ENCODE results near the gene CPAMD8.
"Not testable (repeated sequence)": the region's sequence is repeated elsewhere in the genome, so short reads cannot be mapped to it uniquely, and the experiment has no call there.

The CPAMD8 gene

GRCh38 chr19:16891696-16892382, 134.8 kb downstream of the CPAMD8 start:
- no peak for DNase-seq (ENCODE audit: low spot score)

- no peak for DNase-seq (ENCODE audit: low spot score)
These were observed 136.0 kb downstream of the CPAMD8 start for GRCh38 chr19:16890461-16891184.

- no peak for DNase-seq (ENCODE audit: low spot score)
These were observed 136.6 kb downstream of the CPAMD8 start for GRCh38 chr19:16889883-16890460.

GRCh38 chr19:16889366-16889882, 137.2 kb downstream of the CPAMD8 start:
- no peak for DNase-seq (ENCODE audit: low spot score)

GRCh38 chr19:16888629-16889365, 137.8 kb downstream of the CPAMD8 start, which contains the start of gene F2RL3:
F2RL3 (plus strand) TSS chr19:16888999; CDS start chr19:16889190, 191 bp downstream.
- DNase-seq (ENCODE audit: low spot score) = no peak

GRCh38 chr19:16887353-16888265, 139.0 kb downstream of the CPAMD8 start:
- DNase-seq (ENCODE audit: low spot score) = no peak

GRCh38 chr19:16886305-16886880, 140.2 kb downstream of the CPAMD8 start:
- DNase-seq (ENCODE audit: low spot score) = no peak

GRCh38 chr19:16885166-16885565, 141.4 kb downstream of the CPAMD8 start:
- DNase-seq (ENCODE audit: low spot score) = no peak

GRCh38 chr19:16883522-16883921, 143.1 kb downstream of the CPAMD8 start:
- no peak for DNase-seq (ENCODE audit: low spot score)

- no peak for DNase-seq (ENCODE audit: low spot score)
These were observed 144.5 kb downstream of the CPAMD8 start for GRCh38 chr19:16882146-16882545.

GRCh38 chr19:16880884-16881554, 145.6 kb downstream of the CPAMD8 start:
- no peak for DNase-seq (ENCODE audit: low spot score)

GRCh38 chr19:16878181-16878965, 148.2 kb downstream of the CPAMD8 start:
- no peak for DNase-seq (ENCODE audit: low spot score)

GRCh38 chr19:16877581-16877980, 149.0 kb downstream of the CPAMD8 start:
- DNase-seq (ENCODE audit: low spot score) = no peak

- DNase-seq (ENCODE audit: low spot score) = no peak
These were observed 149.7 kb downstream of the CPAMD8 start for GRCh38 chr19:16876904-16877361.

- DNase-seq (ENCODE audit: low spot score) = no peak
These were observed 150.7 kb downstream of the CPAMD8 start for GRCh38 chr19:16875584-16876555.

- not testable (repeated sequence) for DNase-seq (ENCODE audit: low spot score)
These were observed 151.7 kb downstream of the CPAMD8 start for GRCh38 chr19:16874978-16875299.

- no peak for DNase-seq (ENCODE audit: low spot score)
These were observed 152.2 kb downstream of the CPAMD8 start for GRCh38 chr19:16874250-16874977.
